PC-3 (cell line): ENCODE measurements around the gene PCBP3.

Experiments used
- EZH2phosphoT487 ChIP-seq: fragments of 300-600 bp; sonication (generic); IDR thresholded peaks from 2 replicates; pipeline ENCODE4 v1.6.1; 2018; ENCODE audit warnings: mild to moderate bottlenecking, antibody characterized with exemption, low read length, borderline replicate concordance
- TF ChIP-seq, protein P1 (sequence below): fragments of 300-600 bp; sonication (generic); conservative IDR thresholded peaks from 2 replicates; pipeline ENCODE4 v1.5.1; 2017; ENCODE audit warnings: antibody characterized with exemption, low read depth, mild to moderate bottlenecking, low read length

DNA sequence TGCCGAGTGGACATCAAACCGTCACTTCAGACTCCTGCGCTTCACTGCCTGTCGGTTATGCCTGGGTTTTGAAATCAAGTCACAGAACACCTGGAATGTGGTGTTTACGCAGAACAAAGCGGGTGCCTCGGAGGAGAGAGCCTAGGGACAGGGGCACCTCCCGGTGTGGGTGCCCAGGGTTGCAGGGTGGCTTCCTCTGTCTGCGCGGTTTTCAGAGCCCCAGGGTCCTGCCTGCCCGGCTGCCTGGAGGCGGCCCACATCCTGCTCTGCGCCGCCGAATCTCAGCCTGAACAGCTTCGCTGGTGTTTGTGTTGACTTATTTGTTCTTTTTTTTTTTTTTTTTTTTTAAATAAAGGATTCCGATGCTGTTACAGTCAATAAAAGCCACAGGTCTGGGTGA, 224.6 kb downstream of the PCBP3 start:
- TF ChIP-seq, protein P1, sequence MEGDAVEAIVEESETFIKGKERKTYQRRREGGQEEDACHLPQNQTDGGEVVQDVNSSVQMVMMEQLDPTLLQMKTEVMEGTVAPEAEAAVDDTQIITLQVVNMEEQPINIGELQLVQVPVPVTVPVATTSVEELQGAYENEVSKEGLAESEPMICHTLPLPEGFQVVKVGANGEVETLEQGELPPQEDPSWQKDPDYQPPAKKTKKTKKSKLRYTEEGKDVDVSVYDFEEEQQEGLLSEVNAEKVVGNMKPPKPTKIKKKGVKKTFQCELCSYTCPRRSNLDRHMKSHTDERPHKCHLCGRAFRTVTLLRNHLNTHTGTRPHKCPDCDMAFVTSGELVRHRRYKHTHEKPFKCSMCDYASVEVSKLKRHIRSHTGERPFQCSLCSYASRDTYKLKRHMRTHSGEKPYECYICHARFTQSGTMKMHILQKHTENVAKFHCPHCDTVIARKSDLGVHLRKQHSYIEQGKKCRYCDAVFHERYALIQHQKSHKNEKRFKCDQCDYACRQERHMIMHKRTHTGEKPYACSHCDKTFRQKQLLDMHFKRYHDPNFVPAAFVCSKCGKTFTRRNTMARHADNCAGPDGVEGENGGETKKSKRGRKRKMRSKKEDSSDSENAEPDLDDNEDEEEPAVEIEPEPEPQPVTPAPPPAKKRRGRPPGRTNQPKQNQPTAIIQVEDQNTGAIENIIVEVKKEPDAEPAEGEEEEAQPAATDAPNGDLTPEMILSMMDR = no peak
- TF ChIP-seq EZH2phosphoT487 = no peak
